SU-DHL-6 (cell line): ENCODE results near the gene SIRT5.

Experiments
- H2AFZ ChIP-seq: fragments of 200-600 bp; sonication (generic); 2 replicates; pipeline ENCODE4 v1.6.1; 2014; ENCODE audit warnings: low read depth, mild to moderate bottlenecking, moderate library complexity, mixed read lengths, antibody characterized with exemption, low read length; ENCODE audit not compliant: severe bottlenecking
- H3F3A ChIP-seq: fragments of 200-600 bp; shearing (Covaris generic); 2 replicates; pipeline ENCODE4 v1.6.0; 2016; ENCODE audit warnings: antibody characterized with exemption, mild to moderate bottlenecking; ENCODE audit not compliant: insufficient read depth
- H3K27ac ChIP-seq: fragments of 200-600 bp; sonication (generic); 2 replicates; pipeline ENCODE4 v1.5.1; 2016; ENCODE audit warnings: low read depth, mild to moderate bottlenecking, low read length, moderate library complexity, mixed read lengths
- H3K27me3 ChIP-seq: fragments of 200-600 bp; sonication (generic), shearing (Covaris generic); 2 replicates; pipeline ENCODE4 v1.6.0; 2014; ENCODE audit warnings: mild to moderate bottlenecking, low read length
- H3K36me3 ChIP-seq: fragments of 200-600 bp; sonication (generic); 2 replicates; pipeline ENCODE4 v1.6.1; 2014; ENCODE audit warnings: mild to moderate bottlenecking, low read length, mixed read lengths
- H3K4me2 ChIP-seq: fragments of 300-600, 200-600 bp; shearing (Covaris generic), sonication (generic); 2 replicates; pipeline ENCODE4 v1.6.0; 2014; ENCODE audit warnings: low read length, low read depth, mild to moderate bottlenecking; ENCODE audit not compliant: poor library complexity, severe bottlenecking
- H3K4me3 ChIP-seq: fragments of 200-600 bp; sonication (generic); 2 replicates; pipeline ENCODE4 v1.5.1; 2014; ENCODE audit warnings: antibody characterized with exemption, low read length, mild to moderate bottlenecking, mixed read lengths; ENCODE audit not compliant: insufficient read depth, poor library complexity, severe bottlenecking
- H3K79me2 ChIP-seq: fragments of 200-600 bp; sonication (generic); 2 replicates; pipeline ENCODE4 v1.6.1; 2014; ENCODE audit warnings: mild to moderate bottlenecking, low read length, moderate library complexity; ENCODE audit not compliant: insufficient read depth
- H3K9ac ChIP-seq: fragments of 200-600 bp; sonication (generic); 2 replicates; pipeline ENCODE4 v1.7.0; 2014; ENCODE audit warnings: mild to moderate bottlenecking, low read length
- H3K9me2 ChIP-seq: fragments of 200-600 bp; sonication (generic); replicated peaks from 2 replicates; pipeline ENCODE4 v1.6.1; 2014; ENCODE audit warnings: low read length; ENCODE audit not compliant: insufficient read depth
- H3K9me3 ChIP-seq: fragments of 200-600 bp; sonication (generic); 2 replicates; pipeline ENCODE4 v1.6.1; 2014; ENCODE audit warnings: low read length, mixed read lengths; ENCODE audit not compliant: insufficient read depth
- H4K20me1 ChIP-seq: fragments of 200-600 bp; sonication (generic); 2 replicates; pipeline ENCODE4 v1.6.1; 2014; ENCODE audit warnings: low read depth, mild to moderate bottlenecking, antibody characterized with exemption, low read length, moderate library complexity, mixed read lengths
- CTCF ChIP-seq: fragments of 200-600 bp; sonication (generic); IDR thresholded peaks from one replicate; pipeline ENCODE4 v1.5.1; 2017; ENCODE audit warnings: antibody characterized with exemption, mild to moderate bottlenecking, low read length, moderate library complexity; ENCODE audit not compliant: insufficient read depth, poor library complexity, severe bottlenecking
- EZH2phosphoT487 ChIP-seq: fragments of 200-600 bp; sonication (generic), shearing (Covaris generic); conservative IDR thresholded peaks from 2 replicates; pipeline ENCODE4 v1.6.1; 2018; ENCODE audit warnings: mild to moderate bottlenecking, antibody characterized with exemption, low read length, moderate library complexity, mixed read lengths

Gene SIRT5

GRCh38 chr6:13544454-13545186, 29.8 kb upstream of the SIRT5 start:
- Histone ChIP-seq H3F3A (no peaks in the 10 kb centered on the region), H3K9me3 (no peaks in the 10 kb centered on the region), H2AFZ (no peak overlapping the region), H3K79me2 (no peaks in the 10 kb centered on the region), H3K27ac (no peak overlapping the region), H3K4me2 (no peak overlapping the region), H3K9me2 (no peaks in the 10 kb centered on the region), H3K9ac (no peak overlapping the region), H3K27me3 (no peaks in the 10 kb centered on the region), H3K4me3 (no peak overlapping the region), H3K36me3 (no peaks in the 10 kb centered on the region), H4K20me1 (no peaks in the 10 kb centered on the region)
- TF ChIP-seq EZH2phosphoT487 (no peak), CTCF (no peak)

- Histone ChIP-seq H4K20me1 (no peaks in the 10 kb centered on the region), H3K9me2 (no peaks in the 10 kb centered on the region), H3K27me3 (no peaks in the 10 kb centered on the region), H3K36me3 (no peaks in the 10 kb centered on the region), H3K4me3 (no peak overlapping the region), H3K9me3 (no peaks in the 10 kb centered on the region), H3K79me2 (no peaks in the 10 kb centered on the region), H3F3A (no peaks in the 10 kb centered on the region), H3K4me2 (no peak overlapping the region), H3K27ac (no peak overlapping the region), H2AFZ (no peak overlapping the region), H3K9ac (no peak overlapping the region)
- no peak for TF ChIP-seq CTCF
- no peak for TF ChIP-seq EZH2phosphoT487
Observed at GRCh38 chr6:13545885-13546284, 28.5 kb upstream of the SIRT5 start.

DNA sequence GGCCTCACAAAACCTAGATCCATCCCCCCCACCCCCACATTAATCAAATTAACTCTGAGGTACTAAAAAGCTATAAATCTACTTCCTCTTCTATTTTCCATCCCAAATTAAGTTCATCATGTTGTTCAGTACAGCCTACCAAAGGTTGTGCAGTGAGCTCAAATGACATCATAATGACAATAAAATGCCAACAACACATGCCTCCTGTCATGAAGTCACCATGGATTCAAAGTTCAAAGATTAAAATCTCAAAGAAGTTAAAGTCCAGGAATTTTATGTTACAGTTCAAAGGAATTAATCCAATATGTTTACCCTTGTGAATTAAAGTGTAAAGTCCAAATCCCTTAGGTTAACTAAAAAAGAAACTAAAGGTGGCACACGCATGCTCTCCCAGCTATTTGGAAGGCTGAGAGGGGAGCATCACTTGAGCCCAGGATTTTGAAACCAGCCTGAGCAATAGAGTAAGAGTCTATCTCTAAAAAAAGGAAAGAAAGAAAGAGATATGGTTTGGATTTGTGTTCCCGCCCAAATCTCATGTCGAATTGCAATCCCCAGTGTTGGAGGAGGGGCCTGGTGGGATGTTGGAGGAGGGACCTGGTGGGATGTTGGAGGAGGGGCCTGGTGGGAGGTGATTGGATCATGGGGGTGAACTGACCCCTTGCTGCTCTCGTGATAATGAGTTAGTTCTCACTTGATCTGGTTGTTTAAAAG, 25.7 kb upstream of the SIRT5 start:
- Histone ChIP-seq H3K27me3 (no peaks in the 10 kb centered on the region), H3K36me3 (no peaks in the 10 kb centered on the region), H3K27ac (no peak overlapping the region), H3K79me2 (no peaks in the 10 kb centered on the region), H4K20me1 (no peaks in the 10 kb centered on the region), H3F3A (no peaks in the 10 kb centered on the region), H3K9me3 (no peaks in the 10 kb centered on the region), H3K4me2 (no peak overlapping the region), H3K4me3 (no peak overlapping the region), H2AFZ (no peak overlapping the region), H3K9ac (no peak overlapping the region), H3K9me2 (no peaks in the 10 kb centered on the region)
- TF ChIP-seq CTCF, result no peak
- no peak for TF ChIP-seq EZH2phosphoT487
